HG03064 (cell line): ENCODE data around the gene ANKFN1.

Experiments used
- ATAC-seq: cut with Tn5 transposase; IDR thresholded peaks from one replicate; pipeline ENCODE4 v1.9.1; 2021; ENCODE audit warnings: low read depth; ENCODE audit not compliant: unreplicated experiment

Gene ANKFN1

DNA sequence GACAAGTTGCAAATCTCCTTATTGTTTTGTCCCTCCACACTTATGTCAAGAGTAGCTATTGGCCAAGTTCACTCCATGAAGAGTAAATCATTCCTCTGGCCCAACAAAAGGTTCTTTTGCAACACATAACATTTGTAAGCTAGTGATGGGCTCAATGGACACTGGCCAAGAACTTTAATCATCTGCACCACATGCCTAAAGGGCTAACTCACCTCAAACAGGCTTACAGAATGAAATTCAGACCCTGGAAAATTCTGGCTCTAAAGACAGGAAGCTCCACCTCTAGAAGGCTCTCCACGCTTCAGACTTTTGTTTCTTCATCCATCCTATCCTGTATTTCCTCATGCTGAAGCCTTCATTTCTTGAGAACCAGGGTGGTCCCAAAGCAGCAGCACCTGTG is 10.9 kb upstream of the ANKFN1 start:
- ATAC-seq: no peak

DNA sequence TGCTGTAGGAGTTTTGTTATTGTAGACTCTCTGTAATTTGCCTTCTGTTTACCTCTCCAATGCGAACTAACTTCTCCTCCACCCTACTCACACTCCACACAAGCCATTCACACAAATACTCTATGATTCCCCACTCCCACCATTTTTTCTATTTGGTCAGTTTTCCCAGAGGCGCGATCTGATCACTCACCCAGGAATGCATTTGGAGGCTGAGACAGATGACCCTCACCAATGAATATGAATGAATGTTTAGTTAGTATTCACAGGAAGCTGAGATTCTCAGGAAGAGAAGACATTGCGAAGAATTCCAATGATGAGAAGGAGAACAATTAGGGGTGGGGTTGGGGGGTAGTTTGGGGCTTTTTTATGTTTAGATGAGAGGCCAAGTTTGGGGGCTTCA is 10.5 kb upstream of the ANKFN1 start:
- no peak for ATAC-seq

DNA sequence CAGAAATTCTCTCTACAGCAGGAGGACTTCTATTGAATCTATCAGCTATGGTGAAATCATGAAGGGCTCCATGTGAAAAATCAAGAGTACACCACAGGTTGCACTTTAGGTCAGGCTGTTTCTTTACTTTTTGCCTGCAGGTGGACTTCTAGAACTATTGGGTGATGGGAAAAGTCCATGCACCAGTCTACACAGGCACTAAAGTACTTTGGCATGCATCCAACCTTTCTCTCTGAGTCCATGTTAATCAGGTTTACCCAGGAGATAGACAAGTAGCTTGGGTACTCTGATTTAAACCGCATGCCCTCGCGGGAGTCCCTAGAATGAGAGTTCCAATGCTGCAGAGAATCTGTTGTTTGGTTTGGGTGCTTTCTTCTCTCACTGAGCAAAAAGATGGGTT is 9.1 kb upstream of the ANKFN1 start:
- ATAC-seq: no peak

DNA sequence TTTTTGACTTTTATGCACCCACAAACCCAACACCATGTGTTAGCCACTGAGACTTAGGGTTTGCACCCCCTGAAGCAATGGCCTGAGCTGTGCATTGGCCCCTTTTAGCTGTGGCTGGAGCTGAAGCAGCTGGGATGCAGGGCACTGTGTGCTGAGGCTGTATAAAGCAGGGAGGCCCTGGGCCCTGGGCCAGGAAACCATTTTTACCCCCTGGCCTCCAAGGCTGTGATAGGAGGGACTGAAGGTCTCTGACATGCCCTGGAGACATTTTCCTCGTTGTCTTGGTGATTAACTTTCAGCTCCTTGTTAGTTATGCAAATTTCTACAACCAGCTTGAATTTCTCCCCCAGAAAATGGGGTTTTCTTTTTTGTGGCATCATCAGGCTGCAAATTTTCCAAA is 6.7 kb upstream of the ANKFN1 start:
- no peak for ATAC-seq

GRCh38 chr17:56148333-56148732 is 4.9 kb upstream of the ANKFN1 start:
- no peak for ATAC-seq

DNA sequence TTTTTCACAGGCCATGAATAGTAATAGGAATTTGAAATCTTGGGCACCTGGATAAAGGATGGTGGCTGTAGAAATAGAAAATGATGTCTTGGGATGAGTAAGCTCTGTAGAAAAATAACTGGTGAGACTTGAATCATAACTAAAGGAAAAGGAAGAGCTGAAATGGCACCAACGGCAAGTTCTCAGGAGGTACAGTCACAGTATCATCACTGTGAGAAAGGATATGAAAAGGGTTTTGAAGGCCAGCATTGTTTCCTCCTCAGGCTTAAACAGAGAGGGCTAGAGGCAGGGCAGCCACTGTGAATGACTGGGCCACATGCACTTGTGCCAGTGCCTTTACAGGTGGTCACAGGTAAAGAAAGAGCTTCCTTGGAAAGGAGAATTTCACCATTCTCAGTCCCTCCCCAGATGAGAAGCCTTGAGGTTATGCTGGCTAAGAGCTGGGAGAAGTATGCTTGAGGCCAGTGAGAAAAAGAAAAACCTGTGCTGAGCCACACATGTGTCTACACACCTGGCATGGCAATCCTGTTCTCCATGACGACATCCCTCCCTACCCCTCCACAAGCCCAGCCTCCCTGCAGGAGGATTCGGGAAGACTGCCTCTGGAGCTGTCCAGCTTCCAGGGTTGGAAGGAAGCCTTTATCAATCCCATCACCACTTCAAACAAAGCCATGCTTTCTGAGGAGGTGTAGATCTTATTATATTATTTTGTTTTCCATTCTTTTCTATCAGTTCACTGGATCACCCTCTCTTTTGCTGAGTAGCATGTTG is 3.8 kb upstream of the ANKFN1 start:
- no peak for ATAC-seq

DNA sequence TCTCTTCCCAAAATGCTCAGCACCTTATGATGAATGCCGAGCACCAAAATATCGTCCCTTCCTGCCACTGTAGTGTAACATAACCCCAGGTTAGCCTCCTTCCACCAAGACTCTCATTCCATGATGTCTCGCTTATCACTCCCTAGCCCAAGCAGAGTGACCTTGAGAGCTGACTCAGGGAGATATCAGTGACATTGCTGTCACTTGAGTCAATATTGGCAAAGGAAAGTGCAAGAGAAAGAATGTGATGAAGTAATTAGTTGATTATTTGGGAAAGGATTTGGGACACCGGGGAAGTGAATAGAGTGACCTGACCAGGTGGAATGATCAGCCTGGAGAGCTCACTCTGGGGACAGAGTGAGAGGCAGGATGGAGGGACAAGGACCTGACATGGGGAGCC is 2.6 kb upstream of the ANKFN1 start:
- ATAC-seq: no peak

GRCh38 chr17:56157845-56158244 is 4.6 kb downstream of the ANKFN1 start:
- no peak for ATAC-seq

DNA sequence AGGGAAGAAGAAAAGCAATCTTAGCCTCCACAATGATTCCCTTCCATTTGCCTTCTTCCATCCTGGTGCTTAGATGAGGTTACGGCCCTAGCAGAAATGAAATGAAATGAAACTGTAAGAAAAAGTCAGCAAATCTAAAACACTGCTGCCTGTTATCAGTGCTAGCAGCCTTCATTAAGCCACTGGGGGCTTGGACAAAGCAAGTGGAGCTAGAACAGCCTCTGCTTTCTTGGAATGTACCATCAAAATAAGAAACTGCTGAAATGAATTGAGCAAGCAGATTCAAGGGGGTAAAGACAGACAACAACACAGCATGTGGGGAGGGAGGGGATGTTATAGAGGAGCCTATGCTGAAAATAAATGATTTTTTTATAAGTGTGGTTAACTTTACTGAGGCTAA is 5.1 kb downstream of the ANKFN1 start:
- no peak for ATAC-seq

DNA sequence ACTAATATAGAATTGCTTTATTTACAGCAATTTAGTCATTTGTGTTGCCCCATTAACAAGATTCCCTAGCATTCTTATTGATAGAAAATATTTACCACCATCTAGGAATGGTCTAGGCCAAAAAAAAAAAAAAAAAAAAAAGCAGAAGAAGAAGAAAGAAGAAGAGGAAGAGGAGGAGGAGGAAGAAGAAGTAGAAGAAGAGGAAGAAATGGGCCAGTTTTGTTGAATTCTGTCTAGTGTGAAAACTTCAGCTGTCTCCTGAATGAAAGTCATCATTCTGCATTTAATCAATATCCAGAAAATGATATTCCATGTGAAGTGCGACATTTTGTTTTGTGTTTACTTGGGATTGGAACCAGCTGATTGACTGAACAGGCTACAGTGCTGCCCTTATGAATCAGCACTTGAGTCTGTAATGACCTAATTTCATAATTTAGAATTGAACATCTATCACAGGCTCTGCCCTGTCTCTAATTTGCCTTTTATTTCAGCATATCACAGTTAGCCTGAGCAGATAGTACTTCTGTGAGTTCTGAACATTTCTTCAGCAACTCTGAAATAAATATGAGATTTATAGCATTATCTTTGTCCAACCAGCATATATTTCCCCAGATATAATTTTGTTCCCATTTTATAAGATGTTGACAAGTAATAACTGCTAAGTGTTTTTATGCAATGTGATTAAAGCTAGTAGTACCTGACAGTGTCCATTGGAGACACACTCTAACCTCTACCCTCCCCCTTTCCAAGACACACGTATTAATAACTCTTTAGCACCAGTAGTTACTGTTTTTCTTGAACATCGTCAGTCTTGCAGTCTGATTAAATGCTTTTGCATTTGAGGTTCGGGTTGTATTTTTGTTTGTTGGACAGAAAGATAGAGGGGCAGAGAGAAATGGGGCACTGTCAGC is 5.9 kb downstream of the ANKFN1 start:
- no peak for ATAC-seq

DNA sequence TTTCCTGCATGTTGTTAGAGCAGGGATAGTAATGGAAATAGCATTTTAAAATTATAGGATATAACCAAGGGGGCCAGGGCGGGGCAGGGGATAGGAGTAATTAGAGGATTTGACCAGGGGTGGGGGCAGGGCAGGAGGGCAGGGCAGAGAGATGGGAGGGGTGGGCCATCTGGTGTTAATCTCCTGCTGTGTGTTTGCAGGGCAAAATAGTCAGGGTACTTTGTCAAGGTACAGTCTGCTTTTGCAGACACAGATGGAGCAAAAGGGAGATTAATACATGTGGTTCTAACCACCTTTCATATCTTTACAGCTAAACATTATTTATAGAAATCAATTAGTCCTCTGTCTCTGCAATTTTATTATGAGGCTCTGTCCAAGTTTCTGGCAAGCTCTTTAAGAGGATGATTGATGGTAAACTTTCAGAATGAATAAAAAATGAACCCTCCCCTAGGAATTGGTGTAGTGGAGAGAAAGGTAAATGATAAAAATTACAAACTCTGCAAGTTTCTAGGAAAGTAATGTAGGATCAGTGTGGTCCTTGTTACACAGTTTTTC is 6.6 kb downstream of the ANKFN1 start:
- ATAC-seq: no peak

DNA sequence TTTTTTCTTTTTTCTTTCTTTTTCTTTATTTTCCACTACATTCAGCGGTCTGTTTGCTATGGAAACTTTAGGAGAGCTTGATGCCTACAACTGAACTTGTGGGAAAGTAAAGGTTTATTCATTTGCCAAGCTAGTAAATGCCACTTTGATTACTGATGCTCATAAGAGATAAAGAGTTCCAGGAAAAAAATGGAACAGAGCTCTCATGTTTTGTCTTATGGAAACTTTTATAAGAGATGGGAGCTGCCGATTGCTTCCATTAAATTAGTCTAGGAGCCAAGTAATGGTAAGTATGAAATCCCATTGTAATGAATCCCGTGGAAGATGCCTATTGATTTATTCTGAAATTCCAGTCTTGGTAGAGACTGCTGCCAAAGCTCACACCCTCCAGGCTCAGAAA is 7.1 kb downstream of the ANKFN1 start:
- no peak for ATAC-seq

DNA sequence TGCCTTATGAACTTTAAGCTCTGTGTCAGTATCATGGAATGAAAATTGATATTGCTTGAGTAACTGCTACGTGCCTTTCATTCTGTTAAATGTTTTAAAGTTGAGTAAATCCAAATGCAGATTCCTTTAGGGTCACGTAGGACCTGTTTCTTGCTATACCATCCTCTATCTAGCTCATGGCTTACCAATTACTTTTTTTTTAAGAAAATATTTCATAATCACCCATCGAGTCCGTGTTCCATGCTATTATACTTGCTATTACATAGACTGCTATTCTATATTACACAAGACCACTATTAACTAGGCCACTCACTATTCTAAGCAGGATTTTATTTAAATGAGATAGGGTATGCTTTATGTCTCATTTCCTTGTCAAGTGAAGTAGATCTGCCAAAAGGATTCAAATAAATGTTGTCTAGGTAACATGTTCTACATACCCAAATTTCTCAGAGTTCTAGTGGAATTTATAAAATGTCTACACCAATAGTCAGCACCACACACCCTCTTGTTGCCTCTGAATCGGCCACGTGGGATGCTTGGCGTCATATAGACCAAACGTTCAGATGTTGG is 11.9 kb downstream of the ANKFN1 start:
- ATAC-seq: no peak

DNA sequence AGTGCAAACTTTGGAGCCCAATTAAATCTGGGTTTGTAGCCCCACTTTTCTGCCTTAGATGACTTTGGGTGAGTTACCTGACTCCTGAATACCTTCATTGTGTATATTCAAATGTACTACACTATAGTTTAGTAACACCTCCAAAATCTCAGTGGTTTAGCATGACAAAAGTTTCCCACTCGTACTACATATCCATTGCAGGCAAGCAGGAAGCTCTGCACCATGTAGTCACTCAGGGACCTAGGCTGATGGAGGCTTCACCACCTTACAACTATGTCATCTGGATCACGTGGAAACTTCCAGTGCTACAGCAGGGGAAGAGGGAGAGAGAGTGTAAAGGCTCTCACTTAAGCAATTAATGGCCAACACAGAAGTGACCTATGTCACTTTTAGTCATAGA is 14.2 kb downstream of the ANKFN1 start:
- no peak for ATAC-seq

GRCh38 chr17:56169621-56170020 is 16.3 kb downstream of the ANKFN1 start:
- no peak for ATAC-seq

DNA sequence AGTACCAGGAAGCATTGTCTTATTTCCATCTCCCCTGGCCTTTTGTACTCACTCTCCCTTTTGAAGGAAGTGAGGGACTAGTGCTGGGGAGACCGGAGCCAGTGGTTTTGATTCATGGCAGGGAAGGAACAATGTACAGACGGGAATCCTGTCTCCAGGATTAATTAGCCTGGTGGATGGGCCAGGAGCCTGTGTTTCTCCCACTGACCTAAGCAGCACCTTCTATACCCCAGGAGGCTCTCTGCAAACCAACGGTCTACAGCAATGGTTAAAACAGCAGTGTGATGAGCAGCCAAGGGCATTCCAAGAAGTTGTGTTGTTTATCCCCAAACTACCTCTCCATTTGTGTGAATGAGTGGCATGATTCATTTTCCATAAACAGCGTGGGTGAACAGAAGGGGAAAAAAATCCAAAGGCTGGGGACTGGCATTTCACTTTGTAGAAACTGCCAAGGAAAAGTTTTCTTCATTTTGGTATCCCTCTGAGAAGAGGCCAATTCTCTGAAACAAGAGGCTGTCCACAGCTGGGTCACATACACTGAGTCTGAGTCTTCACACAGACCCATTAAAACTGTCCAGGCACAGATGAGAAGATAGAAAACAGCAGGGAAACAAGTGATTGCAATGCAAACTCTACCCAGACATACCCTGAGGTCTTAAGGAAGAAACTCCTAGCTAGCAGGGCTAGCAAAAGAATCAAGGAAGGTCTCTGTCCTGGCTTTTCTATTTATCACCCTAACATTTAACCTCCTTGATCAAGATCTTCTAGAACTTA is 18.1 kb downstream of the ANKFN1 start:
- no peak for ATAC-seq

DNA sequence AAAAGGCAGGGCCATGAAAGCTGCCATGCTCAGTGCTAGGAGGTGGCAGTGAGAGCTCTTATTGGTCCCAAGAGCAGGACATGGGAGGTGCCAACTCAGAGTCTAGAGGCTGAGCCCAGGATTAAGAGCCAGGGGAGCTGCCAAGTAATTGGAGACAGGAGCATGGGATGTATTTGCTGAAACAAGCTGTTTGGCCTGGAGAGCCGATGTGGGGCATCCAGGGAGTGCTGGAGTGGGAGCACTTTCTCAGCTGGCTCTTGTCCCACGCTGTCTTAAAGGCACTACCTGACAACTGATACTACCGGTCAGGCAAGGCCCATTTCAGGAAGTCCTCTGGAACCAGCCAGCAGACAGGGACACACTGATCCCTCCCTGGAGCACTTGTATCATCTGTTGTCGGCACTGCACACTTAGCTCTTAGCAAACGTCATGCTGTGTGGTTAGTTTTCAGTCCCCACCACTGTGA is 19.3 kb downstream of the ANKFN1 start:
- no peak for ATAC-seq

DNA sequence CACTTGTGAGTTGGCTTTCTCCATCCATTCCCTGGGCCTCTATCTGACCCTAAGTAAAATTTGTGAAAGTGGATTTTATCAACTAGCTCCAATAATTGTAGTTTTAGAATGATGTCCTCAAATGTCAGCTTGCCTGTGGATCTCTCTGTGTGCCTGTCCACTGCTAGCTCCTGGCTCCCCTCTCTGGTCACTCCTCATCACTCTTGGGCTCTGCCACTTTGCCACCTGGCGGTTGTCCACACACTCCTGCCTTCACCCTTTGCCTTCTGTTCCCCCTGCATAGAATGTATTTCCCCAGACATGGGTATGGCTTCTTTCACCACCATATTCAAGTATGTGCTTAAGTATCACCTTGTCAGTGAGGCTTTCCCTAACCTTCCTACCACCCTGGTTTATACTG is 19.8 kb downstream of the ANKFN1 start:
- no peak for ATAC-seq

- no peak for ATAC-seq
Observed at GRCh38 chr17:56173958-56174835, 20.9 kb downstream of the ANKFN1 start.
